Fibroblast of the aortic adventitia (primary cell): ENCODE data around the gene RAB40B. TPM values are rescaled to one million over a fixed set of nuclear protein-coding genes. Genes with fewer than 3 reads are reported as not detected.

Experiments used
- DNase-seq: peaks from one replicate; pipeline ENCODE4 v3.0.0-alpha.2; 2010; ENCODE audit warnings: low read depth
- H3K4me3 ChIP-seq: 2 replicates; pipeline ENCODE4 v1.5.1; 2011; ENCODE audit warnings: low read depth, mild to moderate bottlenecking, control low read depth, low read length, moderate library complexity
- total RNA-seq: library from RNA; depleted of rRNA; stranded (reverse); fragments of >200 nt; gene quantifications from 2 replicates; pipeline ENCODE4 v1.2.3, GENCODE V29; 2012; ENCODE audit warnings: low replicate concordance
- TF ChIP-seq, protein P1 (sequence below): IDR thresholded peaks from 2 replicates; pipeline ENCODE4 v1.5.1; 2011; ENCODE audit warnings: mild to moderate bottlenecking, low read length, control low read depth, inconsistent platforms; ENCODE audit not compliant: insufficient read depth

RAB40B gene
- total RNA-seq, 1 donor: 8.4 TPM

DNA sequence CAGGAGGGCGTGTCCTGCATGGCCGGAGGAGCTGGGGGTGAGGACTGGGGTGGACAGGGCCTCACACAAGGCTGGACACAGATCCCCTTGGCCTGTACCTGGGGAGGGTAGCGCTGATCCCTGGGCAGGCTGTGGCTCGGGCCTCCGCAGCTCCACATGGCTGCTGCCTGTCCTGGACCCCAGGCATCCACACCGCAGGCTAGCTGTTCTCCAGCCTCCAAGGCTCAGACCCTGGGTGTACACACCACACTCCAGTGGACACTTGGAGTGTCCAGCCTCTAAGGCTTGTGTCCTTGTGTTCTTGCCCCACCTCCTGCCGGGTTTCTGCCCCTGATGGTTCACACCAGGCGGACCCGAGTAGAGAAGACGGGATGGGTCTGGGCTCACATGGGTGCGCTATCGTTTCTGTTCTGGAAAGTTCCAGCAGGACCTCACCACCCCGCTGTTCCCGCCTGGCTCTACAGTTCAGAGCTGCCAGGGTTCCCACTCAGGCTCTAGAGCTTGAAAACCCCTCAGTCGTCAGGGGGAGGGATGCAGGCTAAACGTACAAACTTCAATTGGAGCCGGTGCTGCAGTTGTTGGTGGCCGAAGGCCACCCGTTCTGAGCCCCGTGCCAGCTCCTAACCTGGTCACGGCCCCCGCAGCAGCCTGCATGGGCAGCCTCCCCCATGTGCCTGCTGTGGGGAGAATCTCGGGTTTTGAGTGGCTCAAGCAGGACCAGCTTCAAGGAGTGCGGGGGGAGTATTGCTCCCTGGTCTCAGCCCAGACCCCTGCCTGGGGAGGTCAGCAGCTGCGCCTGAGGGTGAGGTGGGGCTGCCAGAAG, 11.4 kb upstream of the RAB40B start:
- no peak overlapping the region for H3K4me3 ChIP-seq
- DNase-seq: no peak
- TF ChIP-seq, protein P1, sequence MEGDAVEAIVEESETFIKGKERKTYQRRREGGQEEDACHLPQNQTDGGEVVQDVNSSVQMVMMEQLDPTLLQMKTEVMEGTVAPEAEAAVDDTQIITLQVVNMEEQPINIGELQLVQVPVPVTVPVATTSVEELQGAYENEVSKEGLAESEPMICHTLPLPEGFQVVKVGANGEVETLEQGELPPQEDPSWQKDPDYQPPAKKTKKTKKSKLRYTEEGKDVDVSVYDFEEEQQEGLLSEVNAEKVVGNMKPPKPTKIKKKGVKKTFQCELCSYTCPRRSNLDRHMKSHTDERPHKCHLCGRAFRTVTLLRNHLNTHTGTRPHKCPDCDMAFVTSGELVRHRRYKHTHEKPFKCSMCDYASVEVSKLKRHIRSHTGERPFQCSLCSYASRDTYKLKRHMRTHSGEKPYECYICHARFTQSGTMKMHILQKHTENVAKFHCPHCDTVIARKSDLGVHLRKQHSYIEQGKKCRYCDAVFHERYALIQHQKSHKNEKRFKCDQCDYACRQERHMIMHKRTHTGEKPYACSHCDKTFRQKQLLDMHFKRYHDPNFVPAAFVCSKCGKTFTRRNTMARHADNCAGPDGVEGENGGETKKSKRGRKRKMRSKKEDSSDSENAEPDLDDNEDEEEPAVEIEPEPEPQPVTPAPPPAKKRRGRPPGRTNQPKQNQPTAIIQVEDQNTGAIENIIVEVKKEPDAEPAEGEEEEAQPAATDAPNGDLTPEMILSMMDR: no peak

DNA sequence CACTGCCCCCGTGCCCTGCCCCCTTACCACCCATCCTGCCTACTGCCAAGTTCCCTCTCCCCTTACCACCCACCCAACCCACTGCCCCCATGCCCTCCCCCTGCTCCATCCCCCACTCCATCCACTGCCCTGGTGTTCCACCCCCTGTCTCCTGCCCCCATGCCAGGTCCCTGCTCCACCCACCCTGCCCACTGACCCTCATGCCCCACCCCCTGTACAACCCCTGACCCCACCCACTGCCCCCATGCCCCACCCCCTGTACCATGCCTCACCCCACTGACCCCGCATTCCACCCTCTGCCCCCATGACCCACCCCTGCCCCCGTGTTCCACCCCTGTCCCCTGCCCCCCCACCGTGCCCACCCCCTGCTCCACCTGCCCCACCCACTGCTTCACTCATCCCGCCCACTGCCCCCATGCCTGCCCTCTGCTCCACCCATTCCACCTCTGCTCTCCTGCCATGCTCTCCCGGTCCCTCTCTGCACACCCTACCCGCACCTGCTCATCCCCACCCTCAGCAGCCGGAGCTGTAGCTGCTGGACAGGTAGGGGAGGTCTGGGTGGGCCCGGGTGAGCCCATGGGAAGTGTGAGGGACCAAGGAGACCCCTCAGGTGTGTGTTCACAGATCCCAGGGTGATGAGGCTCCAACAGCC, 10.7 kb upstream of the RAB40B start:
- DNase-seq: no peak
- TF ChIP-seq, protein P1: no peak
- no peak overlapping the region for H3K4me3 ChIP-seq

DNA sequence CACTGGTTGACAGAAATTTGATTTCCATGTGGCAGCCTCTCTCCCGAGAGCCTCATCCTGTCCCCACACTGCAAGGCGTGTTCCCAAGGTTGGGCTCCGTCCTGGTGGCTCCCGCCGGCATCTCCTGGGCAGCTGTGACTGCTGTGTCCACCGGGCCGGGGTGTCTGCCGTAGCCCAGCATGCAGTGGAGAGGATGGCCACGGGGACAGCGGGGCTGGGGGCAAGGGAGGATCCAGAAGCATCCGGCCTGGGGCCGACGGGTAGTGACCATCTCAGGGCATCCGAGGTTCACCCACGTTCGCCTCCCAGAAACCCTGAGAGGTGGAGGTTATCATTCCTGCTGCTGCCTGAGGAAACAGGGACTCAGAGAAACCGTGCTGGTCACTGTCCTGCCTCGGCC, 7.3 kb upstream of the RAB40B start:
- TF ChIP-seq, protein P1: no peak
- no peak overlapping the region for H3K4me3 ChIP-seq
- no peak for DNase-seq

DNA sequence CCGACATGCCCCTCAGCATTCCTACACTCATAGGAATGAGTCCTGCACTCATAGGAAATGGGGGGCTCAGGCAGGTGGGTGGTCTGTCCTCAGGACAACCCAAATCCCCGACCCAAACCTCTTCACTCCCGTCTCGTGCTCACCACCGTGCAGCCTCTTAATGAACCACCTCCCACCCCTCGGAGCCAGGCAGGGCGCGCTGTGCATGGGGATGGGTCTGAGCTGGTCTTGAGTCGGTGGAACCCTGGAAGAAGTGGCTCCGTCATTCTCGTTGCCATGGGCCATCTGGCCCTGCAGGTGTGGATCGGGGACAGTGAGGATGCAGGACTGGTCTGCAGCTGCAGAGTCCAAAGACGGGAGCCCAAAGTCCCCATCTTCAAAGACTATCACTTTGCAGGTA, 6.4 kb upstream of the RAB40B start:
- TF ChIP-seq, protein P1: no peak
- H3K4me3 ChIP-seq: no peak overlapping the region
- DNase-seq: no peak

DNA sequence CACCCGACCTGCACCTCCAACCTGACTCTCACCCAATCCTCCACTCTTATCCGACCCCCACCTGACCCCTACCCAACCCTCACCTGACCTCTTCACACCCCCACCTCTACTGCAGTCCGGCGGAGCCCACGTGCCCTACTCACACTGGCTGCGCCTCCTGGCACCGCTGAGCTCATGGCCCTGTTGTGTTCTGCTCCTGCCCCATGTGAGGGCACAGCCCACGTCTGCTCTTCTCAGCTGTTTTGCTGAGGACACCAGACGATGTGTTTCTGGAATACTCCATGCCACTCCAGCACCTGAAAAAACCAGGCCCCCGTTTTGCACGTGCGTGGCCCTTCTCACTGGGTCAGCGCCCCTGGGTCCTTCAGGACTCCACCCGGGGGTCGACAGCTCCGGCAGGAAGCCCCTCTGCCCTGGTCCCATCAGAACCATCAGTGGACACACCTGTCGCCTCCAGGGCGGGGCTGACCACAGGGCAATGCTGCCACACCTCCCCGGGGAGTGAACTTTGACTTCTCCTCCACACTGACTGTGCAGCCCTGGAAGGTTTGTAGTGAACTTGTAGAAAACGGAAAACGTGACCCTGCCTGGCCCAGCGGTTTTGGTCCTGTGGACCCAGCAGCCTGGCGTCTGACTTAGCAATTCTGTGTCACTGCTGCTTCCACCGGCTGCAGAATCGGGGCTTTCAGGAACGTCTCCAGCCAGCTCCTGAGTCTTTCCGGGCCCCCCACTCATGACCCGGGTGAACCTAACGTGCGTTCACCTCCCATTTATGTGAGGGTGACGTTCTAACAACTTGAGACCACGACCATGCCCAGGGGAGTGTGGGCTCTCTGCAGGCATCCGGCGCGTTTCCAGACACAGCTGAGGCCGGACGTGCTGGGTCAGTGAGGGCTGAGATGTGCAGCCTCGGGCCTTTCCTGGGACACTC, 5.7 kb upstream of the RAB40B start:
- DNase-seq: no peak
- TF ChIP-seq, protein P1: no peak

DNA sequence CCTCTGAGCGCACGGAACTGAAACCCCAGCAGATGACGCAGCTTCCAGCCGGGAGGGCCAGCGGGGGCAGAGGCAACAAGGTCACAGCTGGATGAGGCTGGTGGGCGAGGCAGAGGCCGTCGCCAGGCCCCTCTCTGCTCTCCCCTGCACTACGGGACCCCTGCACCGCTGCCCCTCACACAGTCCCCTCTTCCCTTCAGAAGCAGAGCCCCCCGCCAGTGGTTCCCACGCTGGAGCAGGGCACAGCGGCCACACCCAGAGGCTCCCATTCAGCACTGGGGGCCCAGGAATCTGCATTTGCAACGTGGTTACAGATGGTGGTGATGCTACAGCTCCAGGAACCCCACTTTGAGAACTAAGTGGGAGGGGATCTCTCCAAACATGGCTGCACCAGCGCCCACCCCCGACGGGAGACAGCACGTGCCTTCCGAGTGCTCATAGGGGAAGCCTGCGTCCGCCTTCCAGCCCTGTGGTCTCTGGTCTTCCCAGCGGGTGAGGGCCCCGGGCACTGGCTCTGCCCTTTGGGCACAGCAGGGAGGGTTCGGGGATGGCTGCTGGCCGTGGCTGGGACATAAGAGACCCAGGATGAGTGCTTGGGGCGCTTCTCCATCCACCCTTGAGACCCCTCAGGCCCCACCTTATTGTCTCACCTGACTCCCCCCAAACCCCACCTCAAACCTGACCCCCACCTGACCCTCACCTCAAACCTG, 4.7 kb upstream of the RAB40B start:
- no peak for DNase-seq
- H3K4me3 ChIP-seq: no peak overlapping the region
- TF ChIP-seq, protein P1: no peak

More for the DNA sequence above, 5.7 kb upstream of the RAB40B start:
- no peak overlapping the region for H3K4me3 ChIP-seq
